GM23248 (cell line): ENCODE results near the gene HYOU1. TPM values are rescaled to one million over a fixed set of nuclear protein-coding genes. Genes with fewer than 3 reads are reported as not detected.
A peak's percentile ranks its signal among the peaks of the same experiment; 100 is the strongest.

Experiments used
- DNase-seq: peaks from one replicate; pipeline ENCODE4 v3.0.0-alpha.2; 2015
- H2AFZ ChIP-seq: fragments of 200-600 bp; sonication (generic); 2 replicates; pipeline ENCODE4 v1.6.1; 2016; ENCODE audit warnings: antibody characterized with exemption
- H3F3A ChIP-seq: fragments of 200-600 bp; sonication (generic); 2 replicates; pipeline ENCODE4 v1.6.1; 2016; ENCODE audit warnings: mild to moderate bottlenecking, antibody characterized with exemption, mixed run types; ENCODE audit not compliant: insufficient read depth
- H3K27ac ChIP-seq: fragments of 200-600 bp; sonication (generic); 2 replicates; pipeline ENCODE4 v1.5.1; 2016; ENCODE audit warnings: mild to moderate bottlenecking
- H3K27me3 ChIP-seq: fragments of 200-600 bp; sonication (generic); replicated peaks from 2 replicates; pipeline ENCODE4 v1.6.1; 2016; ENCODE audit warnings: mild to moderate bottlenecking; ENCODE audit not compliant: insufficient read depth
- H3K36me3 ChIP-seq: fragments of 200-600 bp; sonication (generic); 2 replicates; pipeline ENCODE4 v1.6.1; 2016; ENCODE audit warnings: low read depth, mild to moderate bottlenecking
- H3K4me1 ChIP-seq: fragments of 200-600 bp; sonication (generic); 2 replicates; pipeline ENCODE4 v1.6.1; 2016; ENCODE audit warnings: mild to moderate bottlenecking; ENCODE audit not compliant: insufficient read depth
- H3K4me2 ChIP-seq: fragments of 200-600 bp; sonication (generic); one replicate; pipeline ENCODE4 v1.6.1; 2016; ENCODE audit warnings: mild to moderate bottlenecking; ENCODE audit not compliant: unreplicated experiment
- H3K4me3 ChIP-seq: fragments of 200-600 bp; sonication (generic); 2 replicates; pipeline ENCODE4 v1.5.1; 2016; ENCODE audit warnings: mild to moderate bottlenecking
- H3K79me2 ChIP-seq: fragments of 200-600 bp; sonication (generic); 2 replicates; pipeline ENCODE4 v1.6.1; 2016; ENCODE audit warnings: mild to moderate bottlenecking; ENCODE audit not compliant: insufficient read depth
- H3K9ac ChIP-seq: fragments of 200-600 bp; sonication (generic); 2 replicates; pipeline ENCODE4 v1.6.1; 2016; ENCODE audit warnings: mild to moderate bottlenecking
- H3K9me2 ChIP-seq: fragments of 200-600 bp; sonication (generic); 2 replicates; pipeline ENCODE4 v1.6.1; 2016; ENCODE audit warnings: mixed run types, mild to moderate bottlenecking, moderate library complexity; ENCODE audit not compliant: insufficient read depth
- H3K9me3 ChIP-seq: fragments of 200-600 bp; sonication (generic); one replicate; pipeline ENCODE4 v1.6.1; 2017; ENCODE audit warnings: low read depth
- H4K20me1 ChIP-seq: fragments of 200-600 bp; sonication (generic); 2 replicates; pipeline ENCODE4 v1.6.0; 2016; ENCODE audit not compliant: insufficient read depth
- EZH2 ChIP-seq: fragments of 200-600 bp; sonication (generic); IDR thresholded peaks from 2 replicates; pipeline ENCODE4 v1.6.1; 2018; ENCODE audit warnings: antibody characterized with exemption, mild to moderate bottlenecking; ENCODE audit not compliant: insufficient read depth, poor library complexity, severe bottlenecking
- EZH2phosphoT487 ChIP-seq: fragments of 200-600 bp; sonication (generic); IDR thresholded peaks from 2 replicates; pipeline ENCODE4 v1.6.1; 2018; ENCODE audit warnings: antibody characterized with exemption, moderate library complexity, mild to moderate bottlenecking, low read depth; ENCODE audit not compliant: insufficient read depth
- WGBS, 2 experiments: methylation state at CpG; one replicate each; pipeline ENCODE4 v1.1.6; 2015 to 2017; ENCODE audit warnings: low lambda C conversion rate in 2 of 2, low coverage in 1 of 2; ENCODE audit errors: missing lambda C conversion rate in 2 of 2; 5-methylcytosine and 5-hydroxymethylcytosine counted together
- in situ Hi-C: fragments of 300-500 bp; cut with MboI; formaldehyde crosslinking; loops from 2 replicates; pipeline ENCODE4 v1.15.0; 2020
- polyA plus RNA-seq: library from polyadenylated mRNA; unstranded; fragments of >200 nt; fragmentation: Nextera tagmentation; extraction: Ambion mirVana; gene quantifications from 2 replicates; pipeline ENCODE4 v1.2.1, GENCODE V29; 2016
- total RNA-seq: library from RNA; depleted of rRNA; stranded (reverse); fragments of >200 nt; shearing (Covaris generic); gene quantifications from 2 replicates; pipeline ENCODE4 v1.2.3, GENCODE V29; 2014

The HYOU1 gene
- total and polyA plus RNA-seq, 2 experiments from 2014 or later: 56.3 to 85.4 TPM

GRCh38 chr11:119101759-119102423, 44.9 kb upstream of the HYOU1 start, which contains the start of gene DPAGT1:
Gene DPAGT1, minus strand, starts transcription at chr11:119101853. Its CDS starts 198 bp downstream, at chr11:119101655.
- peak; percentile 98 for DNase-seq
- no peaks in the 10 kb centered on the region for H4K20me1 ChIP-seq
- no peaks in the 10 kb centered on the region for H3K27me3 ChIP-seq
- TF ChIP-seq EZH2: no peak
- no peak for TF ChIP-seq EZH2phosphoT487
- H3K36me3 ChIP-seq: peaks cover 9% of the 10 kb centered on the region; the same call in 1 of the 2 replicates
- H3K79me2 ChIP-seq: peaks cover 44% of the 10 kb centered on the region
- peak within 1 kb of the TSS; percentile 84 for H3K4me3 ChIP-seq
- H3K4me2 ChIP-seq: peak within 1 kb of the TSS; percentile 92
- no peaks in the 10 kb centered on the region for H3K9me3 ChIP-seq
- H3K9me2 ChIP-seq: no peaks in the 10 kb centered on the region
- peak within 1 kb of the TSS; percentile 93 for H3K27ac ChIP-seq
- peak within 1 kb of the TSS; percentile 89 for H2AFZ ChIP-seq
- H3K4me1 ChIP-seq: peaks cover 22% of the 10 kb centered on the region
- H3K9ac ChIP-seq: peak within 1 kb of the TSS; percentile 89
- peaks cover 21% of the 10 kb centered on the region for H3F3A ChIP-seq
- in situ Hi-C loops: no loop called here
- WGBS, 2 experiments: 1% methylated on average over 32 of the region's 32 CpGs

GRCh38 chr11:119100994-119101758, 44.2 kb upstream of the HYOU1 start:
- Histone ChIP-seq H3K9ac (peak overlapping the region; percentile 89), H3K27ac (peak overlapping the region; percentile 93), H3F3A (peaks cover 27% of the 10 kb centered on the region), H3K4me3 (peak overlapping the region; percentile 84), H3K4me1 (peaks cover 15% of the 10 kb centered on the region), H3K9me3 (no peaks in the 10 kb centered on the region), H3K36me3 (peaks cover 10% of the 10 kb centered on the region; the same call in 1 of the 2 replicates), H3K27me3 (no peaks in the 10 kb centered on the region), H3K4me2 (peak overlapping the region; percentile 92), H4K20me1 (no peaks in the 10 kb centered on the region), H3K79me2 (peaks cover 40% of the 10 kb centered on the region), H3K9me2 (no peaks in the 10 kb centered on the region), H2AFZ (peak overlapping the region; percentile 89)
- 1% methylated on average over 29 of the region's 29 CpGs for WGBS, 2 experiments
- TF ChIP-seq EZH2phosphoT487 (no peak), EZH2 (no peak)
- peak; percentile 16 for DNase-seq
- in situ Hi-C loops: no loop called here

GRCh38 chr11:119100246-119100970, 43.4 kb upstream of the HYOU1 start:
- WGBS, 2 experiments: 57 to 60% methylated on average over 11 of the region's 11 CpGs
- in situ Hi-C loops: no loop called here
- H2AFZ ChIP-seq: peak overlapping the region; percentile 89; the same call in 1 of the 2 replicates

GRCh38 chr11:119099711-119100110, 42.7 kb upstream of the HYOU1 start:
- no peak overlapping the region for H3K4me2 ChIP-seq
- 0 out of 2 replicates have a peak overlapping the region, but pooled peaks have one; percentile 84 for H3K4me3 ChIP-seq

More at GRCh38 chr11:119100246-119100970, 43.4 kb upstream of the HYOU1 start:
- Histone ChIP-seq H3K9ac (peak overlapping the region; percentile 89), H3K9me3 (no peaks in the 10 kb centered on the region), H3K4me2 (peak overlapping the region; percentile 92), H3K4me1 (peaks cover 20% of the 10 kb centered on the region), H3K27ac (no peak overlapping the region; the same call in 1 of the 2 replicates), H3K27me3 (no peaks in the 10 kb centered on the region), H3K36me3 (peaks cover 10% of the 10 kb centered on the region; the same call in 1 of the 2 replicates), H4K20me1 (no peaks in the 10 kb centered on the region), H3F3A (peaks cover 31% of the 10 kb centered on the region), H3K4me3 (peak overlapping the region; percentile 84), H3K79me2 (peaks cover 40% of the 10 kb centered on the region), H3K9me2 (no peaks in the 10 kb centered on the region)
- DNase-seq: peak; percentile 65
- TF ChIP-seq EZH2phosphoT487: no peak
- no peak for TF ChIP-seq EZH2

More at GRCh38 chr11:119099711-119100110, 42.7 kb upstream of the HYOU1 start:
- Histone ChIP-seq H3K9me2 (no peaks in the 10 kb centered on the region), H3K27me3 (no peaks in the 10 kb centered on the region), H3K79me2 (peaks cover 46% of the 10 kb centered on the region), H3K9me3 (no peaks in the 10 kb centered on the region), H2AFZ (no peak overlapping the region), H3K9ac (peak overlapping the region; percentile 89), H4K20me1 (no peaks in the 10 kb centered on the region), H3F3A (peaks cover 31% of the 10 kb centered on the region), H3K27ac (no peak overlapping the region), H3K4me1 (peaks cover 20% of the 10 kb centered on the region), H3K36me3 (peaks cover 10% of the 10 kb centered on the region; the same call in 1 of the 2 replicates)
- DNase-seq: no peak
- WGBS, 2 experiments: 71% methylated on average over 6 of the region's 6 CpGs
- in situ Hi-C loops: no loop called here
- TF ChIP-seq EZH2 (no peak), EZH2phosphoT487 (no peak)
